Loucy (cell line): ENCODE data around the gene IRGC.

ENCODE experiments used
- H2AFZ ChIP-seq: fragments of 200-600 bp; sonication (generic); 2 replicates; pipeline ENCODE4 v1.6.0; 2016; ENCODE audit warnings: antibody characterized with exemption, mild to moderate bottlenecking, low read length, moderate library complexity
- H3F3A ChIP-seq: fragments of 200-600 bp; 2 replicates; pipeline ENCODE4 v1.6.0; 2016; ENCODE audit warnings: antibody characterized with exemption, low read depth, mild to moderate bottlenecking
- H3K27me3 ChIP-seq: fragments of 200-600 bp; sonication (generic); 2 replicates; pipeline ENCODE4 v1.6.1; 2014; ENCODE audit warnings: low read length, mild to moderate bottlenecking; ENCODE audit not compliant: insufficient read depth, poor library complexity, severe bottlenecking
- H3K36me3 ChIP-seq: fragments of 200-600 bp; sonication (generic); 2 replicates; pipeline ENCODE4 v1.6.1; 2016; ENCODE audit warnings: low read length; ENCODE audit not compliant: insufficient read depth
- H3K4me1 ChIP-seq: fragments of 200-600 bp; sonication (generic); 2 replicates; pipeline ENCODE4 v1.5.1; 2014; ENCODE audit warnings: low read length, mild to moderate bottlenecking; ENCODE audit not compliant: insufficient read depth, poor library complexity, severe bottlenecking
- H3K4me2 ChIP-seq: fragments of 200-600 bp; sonication (generic); 2 replicates; pipeline ENCODE4 v1.6.0; 2014; ENCODE audit warnings: antibody characterized with exemption, low read length, low read depth, mild to moderate bottlenecking; ENCODE audit not compliant: poor library complexity, severe bottlenecking
- H3K4me3 ChIP-seq: fragments of 200-600 bp; sonication (generic); 2 replicates; pipeline ENCODE4 v1.5.1; 2014; ENCODE audit warnings: low read length, mild to moderate bottlenecking, mixed read lengths; ENCODE audit not compliant: poor library complexity, severe bottlenecking
- H3K79me2 ChIP-seq: fragments of 200-600 bp; sonication (generic); 2 replicates; pipeline ENCODE4 v1.6.1; 2014; ENCODE audit warnings: low read length; ENCODE audit not compliant: insufficient read depth
- H3K9ac ChIP-seq: fragments of 200-600 bp; sonication (generic); 2 replicates; pipeline ENCODE4 v1.6.0; 2014; ENCODE audit warnings: mild to moderate bottlenecking, low read depth, low read length, moderate library complexity; ENCODE audit not compliant: poor library complexity, severe bottlenecking
- H3K9me2 ChIP-seq: fragments of 200-600 bp; sonication (generic); replicated peaks from 2 replicates; pipeline ENCODE4 v1.6.1; 2016; ENCODE audit warnings: low read depth, low read length, mixed read lengths
- H3K9me3 ChIP-seq: fragments of 200-600 bp; sonication (generic); 2 replicates; pipeline ENCODE4 v1.6.1; 2014; ENCODE audit warnings: mild to moderate bottlenecking, antibody characterized with exemption, low read length, low read depth; ENCODE audit not compliant: insufficient read depth
- H4K20me1 ChIP-seq: fragments of 200-600 bp; sonication (generic); 2 replicates; pipeline ENCODE4 v1.6.0; 2014; ENCODE audit warnings: antibody characterized with exemption, low read length, mild to moderate bottlenecking; ENCODE audit not compliant: insufficient read depth, poor library complexity, severe bottlenecking
- EZH2phosphoT487 ChIP-seq: fragments of 200-600 bp; IDR thresholded peaks from 2 replicates; pipeline ENCODE4 v1.6.1; 2018; ENCODE audit warnings: antibody characterized with exemption, mild to moderate bottlenecking, moderate library complexity, borderline replicate concordance
- TF ChIP-seq, protein P1 (sequence below): fragments of 200-600 bp; sonication (generic); conservative IDR thresholded peaks from 2 replicates; pipeline ENCODE4 v1.5.1; 2014; ENCODE audit warnings: mild to moderate bottlenecking, antibody characterized with exemption, low read length

IRGC gene

DNA sequence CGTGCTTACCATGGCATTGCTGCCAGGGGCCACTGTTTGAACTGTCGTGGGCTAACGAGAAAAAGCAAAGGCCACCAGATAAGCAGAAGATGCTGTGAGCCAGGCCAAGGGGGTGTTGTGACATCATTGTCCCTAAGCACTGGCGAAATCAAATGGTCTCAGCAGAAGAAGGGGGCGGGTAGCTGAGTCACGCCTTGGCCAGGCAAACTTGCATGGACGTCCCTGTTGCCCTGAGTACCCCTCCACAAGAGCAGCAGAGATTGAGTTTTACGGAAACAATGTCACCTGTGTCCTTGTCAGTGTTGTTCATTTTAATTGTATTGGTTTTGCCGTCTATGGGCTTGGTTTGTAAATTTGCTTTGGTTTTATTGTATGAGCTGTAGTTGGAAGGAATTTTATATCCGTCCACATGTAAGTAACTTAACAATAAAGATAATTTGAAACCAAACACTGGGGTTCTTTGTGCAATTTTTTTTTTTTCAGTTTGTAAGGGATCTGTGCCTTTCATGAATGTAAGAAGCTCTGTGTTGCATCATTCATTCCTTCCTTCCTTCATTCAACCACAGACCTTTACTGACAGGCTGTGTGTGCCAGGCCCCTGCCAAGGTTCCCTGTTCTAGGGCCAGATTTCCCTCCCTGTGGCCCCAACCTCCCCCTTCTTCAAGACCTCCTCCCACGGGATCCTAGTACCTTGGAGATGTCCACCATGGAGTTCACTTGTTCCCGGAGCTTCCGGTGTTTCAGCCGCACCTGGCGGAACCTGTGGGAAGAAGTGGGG is 52.6 kb downstream of the IRGC start:
- Histone ChIP-seq H3K9me2 (no peaks in the 10 kb centered on the region), H3K9ac (no peak overlapping the region)

DNA sequence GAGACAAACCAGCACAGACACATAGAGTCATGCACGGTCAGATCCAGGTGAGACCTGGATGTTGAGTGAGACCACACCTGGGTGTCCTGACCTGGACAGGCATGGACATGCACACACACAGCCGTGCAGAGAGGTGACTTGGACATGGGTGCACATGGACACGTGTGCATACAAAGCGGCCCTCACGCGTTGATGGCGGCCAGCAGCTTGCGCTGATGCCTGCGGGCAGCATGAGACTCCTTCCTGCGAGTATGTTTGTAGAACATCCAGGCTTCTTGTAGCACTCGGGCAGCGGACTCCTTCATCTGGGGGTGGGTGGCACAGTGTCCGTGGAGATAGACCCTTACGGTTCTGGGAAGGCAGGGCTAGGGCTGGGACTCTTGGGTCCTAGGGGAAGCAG is 53.4 kb downstream of the IRGC start:
- no peaks in the 10 kb centered on the region for H3K27me3 ChIP-seq
- no peak overlapping the region for H3K9ac ChIP-seq
- no peak overlapping the region for H2AFZ ChIP-seq
- no peaks in the 10 kb centered on the region for H3K4me1 ChIP-seq
- H3K4me3 ChIP-seq = no peak overlapping the region
- no peaks in the 10 kb centered on the region for H3K9me2 ChIP-seq
- H4K20me1 ChIP-seq = no peaks in the 10 kb centered on the region
- H3F3A ChIP-seq = no peaks in the 10 kb centered on the region
- H3K4me2 ChIP-seq = no peak overlapping the region
- no peaks in the 10 kb centered on the region; the same call in 1 of the 2 replicates for H3K79me2 ChIP-seq
- TF ChIP-seq, protein P1, sequence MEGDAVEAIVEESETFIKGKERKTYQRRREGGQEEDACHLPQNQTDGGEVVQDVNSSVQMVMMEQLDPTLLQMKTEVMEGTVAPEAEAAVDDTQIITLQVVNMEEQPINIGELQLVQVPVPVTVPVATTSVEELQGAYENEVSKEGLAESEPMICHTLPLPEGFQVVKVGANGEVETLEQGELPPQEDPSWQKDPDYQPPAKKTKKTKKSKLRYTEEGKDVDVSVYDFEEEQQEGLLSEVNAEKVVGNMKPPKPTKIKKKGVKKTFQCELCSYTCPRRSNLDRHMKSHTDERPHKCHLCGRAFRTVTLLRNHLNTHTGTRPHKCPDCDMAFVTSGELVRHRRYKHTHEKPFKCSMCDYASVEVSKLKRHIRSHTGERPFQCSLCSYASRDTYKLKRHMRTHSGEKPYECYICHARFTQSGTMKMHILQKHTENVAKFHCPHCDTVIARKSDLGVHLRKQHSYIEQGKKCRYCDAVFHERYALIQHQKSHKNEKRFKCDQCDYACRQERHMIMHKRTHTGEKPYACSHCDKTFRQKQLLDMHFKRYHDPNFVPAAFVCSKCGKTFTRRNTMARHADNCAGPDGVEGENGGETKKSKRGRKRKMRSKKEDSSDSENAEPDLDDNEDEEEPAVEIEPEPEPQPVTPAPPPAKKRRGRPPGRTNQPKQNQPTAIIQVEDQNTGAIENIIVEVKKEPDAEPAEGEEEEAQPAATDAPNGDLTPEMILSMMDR = no peak
- no peak for TF ChIP-seq EZH2phosphoT487
- peaks cover 14% of the 10 kb centered on the region; the same call in 1 of the 2 replicates for H3K36me3 ChIP-seq
- no peaks in the 10 kb centered on the region for H3K9me3 ChIP-seq

More for the DNA sequence above, 52.6 kb downstream of the IRGC start:
- H4K20me1 ChIP-seq = no peaks in the 10 kb centered on the region
- H3K9me3 ChIP-seq = no peaks in the 10 kb centered on the region
- H3K36me3 ChIP-seq = peaks cover 11% of the 10 kb centered on the region; the same call in 1 of the 2 replicates
- no peaks in the 10 kb centered on the region for H3F3A ChIP-seq
- H3K27me3 ChIP-seq = no peaks in the 10 kb centered on the region
- no peaks in the 10 kb centered on the region; the same call in 1 of the 2 replicates for H3K79me2 ChIP-seq
- no peaks in the 10 kb centered on the region for H3K4me1 ChIP-seq
- no peak overlapping the region for H3K4me2 ChIP-seq
- no peak for TF ChIP-seq EZH2phosphoT487
- TF ChIP-seq, protein P1 = no peak
- H3K4me3 ChIP-seq = no peak overlapping the region
- no peak overlapping the region for H2AFZ ChIP-seq
